ENCODE results near the gene KLHDC2. TPM values are rescaled to one million over a fixed set of nuclear protein-coding genes. Genes with fewer than 3 reads are reported as not detected.

KLHDC2 gene
- total RNA-seq, 1 experiment from 2014 or later: 26.4 TPM

DNA sequence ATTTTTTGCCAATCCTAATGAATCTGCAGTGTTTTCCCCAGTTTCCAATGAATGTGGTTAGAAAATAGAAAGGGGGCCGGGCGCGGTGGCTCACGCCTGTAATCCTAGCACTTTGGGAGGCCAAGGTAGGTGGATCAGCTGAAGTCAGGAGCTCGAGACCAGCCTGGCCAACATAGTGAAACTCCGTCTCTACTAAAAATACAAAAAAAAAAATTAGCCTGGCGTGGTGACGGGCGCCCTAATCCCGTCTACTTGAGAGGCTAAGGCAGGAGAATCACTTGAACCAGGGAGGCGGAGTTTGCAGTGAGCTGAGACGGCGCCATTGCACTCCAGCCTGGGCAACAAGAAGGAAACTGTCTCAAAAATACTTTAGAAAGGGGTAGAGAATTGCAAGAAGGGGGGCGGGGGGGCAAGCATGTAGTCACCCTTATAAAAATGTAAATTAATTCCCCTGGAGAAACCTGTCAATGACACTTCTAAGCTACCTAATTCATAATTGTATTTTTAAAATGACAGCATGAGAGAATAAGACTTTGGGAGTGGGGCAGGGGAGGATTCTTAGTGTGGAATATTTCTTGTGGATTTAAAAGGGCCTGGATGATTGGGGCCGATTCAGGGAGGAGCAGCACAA lies 1.7 kb downstream of the KLHDC2 start:
- 0 out of 4 replicates have a peak, but pooled peaks cover 0 to 3% of the 10 kb centered on the region in 2 experiments for H3K36me3 ChIP-seq (ENCODE audit: control insufficient read depth in 1 of 2, insufficient read depth in 2 of 2, low read length in 2 of 2)
- no peaks in the 10 kb centered on the region for H3K27me3 ChIP-seq (ENCODE audit: insufficient read depth, low read length)
- intact Hi-C loops (cut with micrococcal nuclease): loop anchor here (5.0 kb wide), 1 partner anchor 82 kb away; the partner anchor contains the start of gene POLE2
- DNase-seq (ENCODE audit: low read depth, low spot score) (no peak), ATAC-seq (no peak)
- no TSS peak for BruUV-seq (replicated peaks)
- no peak for TF ChIP-seq ELF1 (IDR thresholded peaks at IDR 0.05; ENCODE audit: borderline replicate concordance, low read depth)
- no peak for TF ChIP-seq TCF7L2 (IDR thresholded peaks at IDR 0.05; ENCODE audit: borderline replicate concordance, extremely low read depth, insufficient read depth, insufficient read length)
- TF ChIP-seq YY1 (IDR thresholded peaks at IDR 0.05; ENCODE audit: extremely low read depth, insufficient replicate concordance, low read depth, low read length): no peak
- TF ChIP-seq FOSL1 (IDR thresholded peaks at IDR 0.05; ENCODE audit: low read depth): no peak
- no peak for TF ChIP-seq POLR2A (IDR thresholded peaks at IDR 0.05; ENCODE audit: borderline replicate concordance, extremely low read depth, insufficient read depth, insufficient read length)
- no peak for TF ChIP-seq CBX3 (IDR thresholded peaks at IDR 0.05; ENCODE audit: low read depth)
- TF ChIP-seq EGR1 (IDR thresholded peaks at IDR 0.05; ENCODE audit: low read depth): no peak
- TF ChIP-seq SIN3A (IDR thresholded peaks at IDR 0.05; ENCODE audit: low read depth): no peak
- TF ChIP-seq, protein P1, sequence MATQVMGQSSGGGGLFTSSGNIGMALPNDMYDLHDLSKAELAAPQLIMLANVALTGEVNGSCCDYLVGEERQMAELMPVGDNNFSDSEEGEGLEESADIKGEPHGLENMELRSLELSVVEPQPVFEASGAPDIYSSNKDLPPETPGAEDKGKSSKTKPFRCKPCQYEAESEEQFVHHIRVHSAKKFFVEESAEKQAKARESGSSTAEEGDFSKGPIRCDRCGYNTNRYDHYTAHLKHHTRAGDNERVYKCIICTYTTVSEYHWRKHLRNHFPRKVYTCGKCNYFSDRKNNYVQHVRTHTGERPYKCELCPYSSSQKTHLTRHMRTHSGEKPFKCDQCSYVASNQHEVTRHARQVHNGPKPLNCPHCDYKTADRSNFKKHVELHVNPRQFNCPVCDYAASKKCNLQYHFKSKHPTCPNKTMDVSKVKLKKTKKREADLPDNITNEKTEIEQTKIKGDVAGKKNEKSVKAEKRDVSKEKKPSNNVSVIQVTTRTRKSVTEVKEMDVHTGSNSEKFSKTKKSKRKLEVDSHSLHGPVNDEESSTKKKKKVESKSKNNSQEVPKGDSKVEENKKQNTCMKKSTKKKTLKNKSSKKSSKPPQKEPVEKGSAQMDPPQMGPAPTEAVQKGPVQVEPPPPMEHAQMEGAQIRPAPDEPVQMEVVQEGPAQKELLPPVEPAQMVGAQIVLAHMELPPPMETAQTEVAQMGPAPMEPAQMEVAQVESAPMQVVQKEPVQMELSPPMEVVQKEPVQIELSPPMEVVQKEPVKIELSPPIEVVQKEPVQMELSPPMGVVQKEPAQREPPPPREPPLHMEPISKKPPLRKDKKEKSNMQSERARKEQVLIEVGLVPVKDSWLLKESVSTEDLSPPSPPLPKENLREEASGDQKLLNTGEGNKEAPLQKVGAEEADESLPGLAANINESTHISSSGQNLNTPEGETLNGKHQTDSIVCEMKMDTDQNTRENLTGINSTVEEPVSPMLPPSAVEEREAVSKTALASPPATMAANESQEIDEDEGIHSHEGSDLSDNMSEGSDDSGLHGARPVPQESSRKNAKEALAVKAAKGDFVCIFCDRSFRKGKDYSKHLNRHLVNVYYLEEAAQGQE (IDR thresholded peaks at IDR 0.05; ENCODE audit: low read depth): no peak
- TF ChIP-seq JUND (IDR thresholded peaks at IDR 0.05): no peak
- TF ChIP-seq RAD21 (IDR thresholded peaks at IDR 0.05; ENCODE audit: low read depth): no peak
- TF ChIP-seq CEBPB (IDR thresholded peaks at IDR 0.05; ENCODE audit: low read depth): no peak
- TF ChIP-seq, protein P2, sequence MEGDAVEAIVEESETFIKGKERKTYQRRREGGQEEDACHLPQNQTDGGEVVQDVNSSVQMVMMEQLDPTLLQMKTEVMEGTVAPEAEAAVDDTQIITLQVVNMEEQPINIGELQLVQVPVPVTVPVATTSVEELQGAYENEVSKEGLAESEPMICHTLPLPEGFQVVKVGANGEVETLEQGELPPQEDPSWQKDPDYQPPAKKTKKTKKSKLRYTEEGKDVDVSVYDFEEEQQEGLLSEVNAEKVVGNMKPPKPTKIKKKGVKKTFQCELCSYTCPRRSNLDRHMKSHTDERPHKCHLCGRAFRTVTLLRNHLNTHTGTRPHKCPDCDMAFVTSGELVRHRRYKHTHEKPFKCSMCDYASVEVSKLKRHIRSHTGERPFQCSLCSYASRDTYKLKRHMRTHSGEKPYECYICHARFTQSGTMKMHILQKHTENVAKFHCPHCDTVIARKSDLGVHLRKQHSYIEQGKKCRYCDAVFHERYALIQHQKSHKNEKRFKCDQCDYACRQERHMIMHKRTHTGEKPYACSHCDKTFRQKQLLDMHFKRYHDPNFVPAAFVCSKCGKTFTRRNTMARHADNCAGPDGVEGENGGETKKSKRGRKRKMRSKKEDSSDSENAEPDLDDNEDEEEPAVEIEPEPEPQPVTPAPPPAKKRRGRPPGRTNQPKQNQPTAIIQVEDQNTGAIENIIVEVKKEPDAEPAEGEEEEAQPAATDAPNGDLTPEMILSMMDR (IDR thresholded peaks at IDR 0.05 in 2 of 3, conservative IDR thresholded peaks at IDR 0.05 in 1 of 3; ENCODE audit: borderline replicate concordance in 1 of 3, insufficient read depth in 1 of 3, low read depth in 2 of 3, low read length in 2 of 3): no peak
- TF ChIP-seq EZH2 (IDR thresholded peaks at IDR 0.05): no peak
- TF ChIP-seq ZNF274 (IDR thresholded peaks at IDR 0.05; ENCODE audit: low read depth, low read length): no peak
- TF ChIP-seq, protein P3, sequence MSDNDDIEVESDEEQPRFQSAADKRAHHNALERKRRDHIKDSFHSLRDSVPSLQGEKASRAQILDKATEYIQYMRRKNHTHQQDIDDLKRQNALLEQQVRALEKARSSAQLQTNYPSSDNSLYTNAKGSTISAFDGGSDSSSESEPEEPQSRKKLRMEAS (IDR thresholded peaks at IDR 0.05): no peak
- no peak overlapping the region for H2AFZ ChIP-seq (ENCODE audit: low read depth, low read length, poor library complexity, severe bottlenecking)
- H3K79me2 ChIP-seq (ENCODE audit: insufficient read depth, low read length): peaks cover 17% of the 10 kb centered on the region; the same call in 1 of the 2 replicates
- H4K20me1 ChIP-seq (ENCODE audit: insufficient read depth): no peaks in the 10 kb centered on the region
- no peaks in the 10 kb centered on the region for H3K9me2 ChIP-seq (ENCODE audit: insufficient read depth)
- ChIA-PET POLR2A (interaction anchor here (0.9 kb wide), 1 partner anchor 10 kb away, joined by 3 read pairs; no protein-coding TSS in a partner anchor), RAD21 (ENCODE audit: low non-redundant PET in 1 of 2, low total read pairs in 2 of 2, uncharacterized antibody in 2 of 2, unreplicated experiment in 2 of 2) (interaction anchor here in 1 of 2 experiments (0.7 kb wide), 1 partner anchor 134 kb away, joined by 3 read pairs; no protein-coding TSS in a partner anchor), CTCF (interaction anchor here (1.5 kb wide), 1 partner anchor 135 kb away, joined by 5 read pairs; the partner anchor contains the start of gene DNAAF2)
- peak overlapping the region; percentile 96 for H3K9ac ChIP-seq (ENCODE audit: low read length)
- peak overlapping the region; percentile 74 to 99 for H3K4me3 ChIP-seq (replicated peaks in 1 of 2; ENCODE audit: low read depth in 1 of 2, low read length in 2 of 2)
- no peaks in the 10 kb centered on the region for H3K9me3 ChIP-seq (ENCODE audit: control insufficient read depth in 1 of 2, insufficient read depth in 1 of 2, low read depth in 1 of 2, low read length in 2 of 2)
- H3K4me1 ChIP-seq (ENCODE audit: control insufficient read depth in 1 of 2, insufficient read depth in 2 of 2, low read length in 2 of 2): peaks cover 13 to 32% of the 10 kb centered on the region in 2 experiments
- no peak overlapping the region for H3K27ac ChIP-seq (ENCODE audit: low read depth, low read length)
- peak overlapping the region; percentile 97 for H3K4me2 ChIP-seq (ENCODE audit: low read length)

Measured in HCT116 (cell line).